Neuronal stem cell (in vitro differentiated cells): ENCODE measurements around the gene ABCC8.
A peak's percentile ranks its signal among the peaks of the same experiment; 100 is the strongest.

Experiments used
- DNase-seq: peaks from one replicate; pipeline ENCODE4 v3.0.0-alpha.2; 2013; ENCODE audit warnings: low spot score
- H2AFZ ChIP-seq: one replicate; pipeline ENCODE4 v1.6.1; 2013; ENCODE audit warnings: mild to moderate bottlenecking, low read length, inconsistent platforms
- H2AK5ac ChIP-seq: 2 replicates; pipeline ENCODE4 v1.6.1; 2013; ENCODE audit warnings: low read depth, mild to moderate bottlenecking, inconsistent platforms, low read length, moderate library complexity, mixed read lengths
- H2BK120ac ChIP-seq: 2 replicates; pipeline ENCODE4 v1.6.1; 2013; ENCODE audit warnings: low read depth, mild to moderate bottlenecking, inconsistent platforms, low read length, moderate library complexity, mixed read lengths
- H2BK12ac ChIP-seq: one replicate; pipeline ENCODE4 v1.6.1; 2013; ENCODE audit warnings: low read length, inconsistent platforms
- H2BK15ac ChIP-seq: 2 replicates; pipeline ENCODE4 v1.6.1; 2013; ENCODE audit warnings: mild to moderate bottlenecking, low read length, inconsistent platforms, mixed read lengths
- H2BK5ac ChIP-seq: one replicate; pipeline ENCODE4 v1.6.1; 2013; ENCODE audit warnings: inconsistent platforms, mild to moderate bottlenecking, low read length, moderate library complexity
- H3K14ac ChIP-seq: one replicate; pipeline ENCODE4 v1.6.1; 2013; ENCODE audit warnings: low read length, inconsistent platforms
- H3K18ac ChIP-seq: 2 replicates; pipeline ENCODE4 v1.6.1; 2013; ENCODE audit warnings: low read length, inconsistent platforms
- H3K23ac ChIP-seq: 2 replicates; pipeline ENCODE4 v1.6.1; 2013; ENCODE audit warnings: low read depth, mild to moderate bottlenecking, mixed read lengths, low read length, inconsistent platforms; ENCODE audit not compliant: poor library complexity
- H3K27ac ChIP-seq: replicated peaks from 3 replicates; pipeline ENCODE4 v1.5.1; 2013; ENCODE audit warnings: low read length, inconsistent platforms
- H3K27me3 ChIP-seq, 3 experiments: 2 replicates each; pipeline ENCODE4 v1.6.1; 2013; ENCODE audit warnings: low read length in 3 of 3, mild to moderate bottlenecking in 2 of 3, inconsistent platforms in 1 of 3, low read depth in 1 of 3, mixed read lengths in 1 of 3, moderate library complexity in 1 of 3; ENCODE audit not compliant: control insufficient read depth in 3 of 3, insufficient read depth in 3 of 3
- H3K36me3 ChIP-seq, 2 donors: replicated peaks in 1 of 2; 2 replicates each; pipeline ENCODE4 v1.6.1; 2013; ENCODE audit warnings: low read length in 2 of 2; ENCODE audit not compliant: control insufficient read depth in 2 of 2, insufficient read depth in 2 of 2
- H3K4ac ChIP-seq: 2 replicates; pipeline ENCODE4 v1.6.1; 2013; ENCODE audit warnings: inconsistent platforms, mild to moderate bottlenecking, low read length, moderate library complexity
- H3K4me1 ChIP-seq, 2 donors: 1 replicate in 1 of 2; 2 replicates in 1 of 2; pipeline ENCODE4 v1.6.1; 2013; ENCODE audit warnings: low read length in 2 of 2, low read depth in 1 of 2; ENCODE audit not compliant: control insufficient read depth in 2 of 2, insufficient read depth in 1 of 2
- H3K4me2 ChIP-seq: one replicate; pipeline ENCODE4 v1.6.1; 2013; ENCODE audit warnings: mild to moderate bottlenecking, low read length, inconsistent platforms; ENCODE audit not compliant: insufficient read depth, poor library complexity, severe bottlenecking
- H3K4me3 ChIP-seq, 2 donors: 2 replicates each; pipeline ENCODE4 v1.5.1; 2013; ENCODE audit warnings: low read length in 2 of 2, mild to moderate bottlenecking in 2 of 2, inconsistent platforms in 1 of 2, moderate library complexity in 1 of 2
- H3K79me1 ChIP-seq: one replicate; pipeline ENCODE4 v1.6.1; 2013; ENCODE audit warnings: low read depth, mild to moderate bottlenecking, inconsistent platforms, low read length, moderate library complexity
- H3K9ac ChIP-seq: one replicate; pipeline ENCODE4 v1.6.1; 2013; ENCODE audit warnings: mild to moderate bottlenecking, low read depth, low read length, inconsistent platforms; ENCODE audit not compliant: poor library complexity
- H3K9me3 ChIP-seq, 2 donors: replicated peaks in 1 of 2; 2 replicates each; pipeline versions ENCODE3 to v1.6.1; 2013; ENCODE audit warnings: low read length in 2 of 2, mild to moderate bottlenecking in 2 of 2, inconsistent platforms in 1 of 2, low read depth in 1 of 2, mixed read lengths in 1 of 2, moderate library complexity in 1 of 2; ENCODE audit not compliant: control insufficient read depth in 2 of 2, insufficient read depth in 1 of 2
- H4K8ac ChIP-seq: one replicate; pipeline ENCODE4 v1.6.1; 2013; ENCODE audit warnings: low read depth, mild to moderate bottlenecking, inconsistent platforms, low read length, moderate library complexity
- H4K91ac ChIP-seq: one replicate; pipeline ENCODE4 v1.6.1; 2013; ENCODE audit warnings: low read length, low read depth, mild to moderate bottlenecking, inconsistent platforms; ENCODE audit not compliant: poor library complexity
- WGBS, 2 donors: extraction: QIAGEN DNeasy Blood & Tissue Kit; methylation state at CpG; one replicate each; pipeline ENCODE4 v1.1.7; 2013; ENCODE audit warnings: missing lambda C conversion rate in 2 of 2, mixed read lengths in 1 of 2; ENCODE audit not compliant: insufficient read length in 2 of 2, insufficient replicate concordance in 1 of 2; ENCODE audit errors: extremely low coverage in 2 of 2; 5-methylcytosine and 5-hydroxymethylcytosine counted together

Gene ABCC8

GRCh38 chr11:17500673-17501072 is 24.0 kb upstream of the ABCC8 start:
- Histone ChIP-seq H4K91ac (no peak overlapping the region), H4K8ac (peak overlapping the region; percentile 93), H3K23ac (peak overlapping the region; percentile 44), H3K14ac (no peak overlapping the region), H2BK120ac (no peak overlapping the region), H3K4me2 (no peak overlapping the region), H3K9me3 (no peaks in the 10 kb centered on the region), H2BK5ac (no peak overlapping the region), H2AFZ (no peak overlapping the region), H3K4me1 (peaks cover 0 to 3% of the 10 kb centered on the region in 2 donors), H3K4me3 (no peak overlapping the region), H3K36me3 (no peaks in the 10 kb centered on the region), H3K27me3 (peaks cover 0 to 5% (median 0%) of the 10 kb centered on the region in 3 experiments), H2BK12ac (no peak overlapping the region), H3K4ac (no peak overlapping the region), H2BK15ac (no peak overlapping the region), H3K27ac (no peak overlapping the region), H3K79me1 (no peaks in the 10 kb centered on the region), H3K18ac (peak overlapping the region; percentile 23), H3K9ac (no peak overlapping the region), H2AK5ac (peak overlapping the region; percentile 2)
- no CpG with 5 or more reads among the region's 12 CpGs for whole genome bisulfite sequencing, 2 donors
- no peak for DNase-seq

GRCh38 chr11:17498475-17498874 is 21.8 kb upstream of the ABCC8 start:
- Histone ChIP-seq H2BK5ac (no peak overlapping the region), H4K8ac (no peak overlapping the region), H3K27me3 (peaks cover 0 to 5% (median 0%) of the 10 kb centered on the region in 3 experiments), H2BK15ac (no peak overlapping the region), H3K4ac (no peak overlapping the region), H3K9me3 (no peaks in the 10 kb centered on the region), H2AFZ (no peak overlapping the region), H3K4me1 (peaks cover 0 to 2% of the 10 kb centered on the region in 2 donors), H2BK120ac (no peak overlapping the region), H2AK5ac (no peak overlapping the region), H3K4me3 (no peak overlapping the region), H2BK12ac (no peak overlapping the region), H3K79me1 (no peaks in the 10 kb centered on the region), H3K36me3 (no peaks in the 10 kb centered on the region), H3K9ac (no peak overlapping the region), H3K4me2 (no peak overlapping the region), H3K23ac (no peak overlapping the region), H3K18ac (no peak overlapping the region), H4K91ac (no peak overlapping the region), H3K27ac (no peak overlapping the region), H3K14ac (no peak overlapping the region)
- no peak for DNase-seq
- WGBS, 2 donors = no CpG with 5 or more reads among the region's 5 CpGs

GRCh38 chr11:17498058-17498457 is 21.4 kb upstream of the ABCC8 start:
- no peak for DNase-seq

GRCh38 chr11:17496406-17496805 is 19.8 kb upstream of the ABCC8 start:
- Histone ChIP-seq H3K4me2 (no peak overlapping the region), H3K79me1 (no peaks in the 10 kb centered on the region), H2BK15ac (no peak overlapping the region), H2AK5ac (no peak overlapping the region), H3K23ac (peak overlapping the region; percentile 34), H2AFZ (no peak overlapping the region), H3K27ac (no peak overlapping the region), H3K14ac (peak overlapping the region; percentile 41), H2BK12ac (no peak overlapping the region), H3K18ac (peak overlapping the region; percentile 16), H4K8ac (no peak overlapping the region), H3K36me3 (no peaks in the 10 kb centered on the region), H3K4ac (no peak overlapping the region), H3K4me3 (no peak overlapping the region), H3K9me3 (no peaks in the 10 kb centered on the region), H3K4me1 (peaks cover 0 to 2% of the 10 kb centered on the region in 2 donors), H3K27me3 (peaks cover 0 to 8% (median 0%) of the 10 kb centered on the region in 3 experiments), H3K9ac (no peak overlapping the region), H4K91ac (no peak overlapping the region), H2BK5ac (no peak overlapping the region), H2BK120ac (no peak overlapping the region)
- no peak for DNase-seq
- WGBS, 2 donors = no CpG with 5 or more reads among the region's 7 CpGs

More at GRCh38 chr11:17498058-17498457, 21.4 kb upstream of the ABCC8 start:
- no peak overlapping the region for H3K4me2 ChIP-seq
- no peak overlapping the region for H3K14ac ChIP-seq
- H3K4ac ChIP-seq = no peak overlapping the region
- H2AK5ac ChIP-seq = peak overlapping the region; percentile 14
- H3K27ac ChIP-seq = no peak overlapping the region
- no peaks in the 10 kb centered on the region for H3K79me1 ChIP-seq
- H2BK5ac ChIP-seq = no peak overlapping the region
- peak overlapping the region; percentile 66 for H3K23ac ChIP-seq
- H3K9me3 ChIP-seq = no peaks in the 10 kb centered on the region
- peak overlapping the region; percentile 41 for H3K18ac ChIP-seq
- H2BK12ac ChIP-seq = no peak overlapping the region
- no peak overlapping the region for H2AFZ ChIP-seq
- no peak overlapping the region for H3K4me3 ChIP-seq
- no peak overlapping the region for H4K91ac ChIP-seq
- no peak overlapping the region for H2BK120ac ChIP-seq
- peaks cover 0 to 2% of the 10 kb centered on the region in 2 donors for H3K4me1 ChIP-seq
- peaks cover 0 to 5% (median 0%) of the 10 kb centered on the region in 3 experiments for H3K27me3 ChIP-seq
- peak overlapping the region; percentile 45 for H3K9ac ChIP-seq
- H2BK15ac ChIP-seq = no peak overlapping the region
- H4K8ac ChIP-seq = no peak overlapping the region
- WGBS, 2 donors = no CpG with 5 or more reads among the region's 4 CpGs
- no peaks in the 10 kb centered on the region for H3K36me3 ChIP-seq
